HG02763 (cell line): Measurements from ENCODE around the gene RAB33A.

ENCODE experiments used
- ATAC-seq: cut with Tn5 transposase; IDR thresholded peaks from one replicate; pipeline ENCODE4 v1.9.1; 2021; ENCODE audit warnings: mild to moderate bottlenecking, moderate library complexity; ENCODE audit not compliant: unreplicated experiment

Gene RAB33A

GRCh38 chrX:130172127-130172845 is 524 bp downstream of the RAB33A start:
- no peak for ATAC-seq

DNA sequence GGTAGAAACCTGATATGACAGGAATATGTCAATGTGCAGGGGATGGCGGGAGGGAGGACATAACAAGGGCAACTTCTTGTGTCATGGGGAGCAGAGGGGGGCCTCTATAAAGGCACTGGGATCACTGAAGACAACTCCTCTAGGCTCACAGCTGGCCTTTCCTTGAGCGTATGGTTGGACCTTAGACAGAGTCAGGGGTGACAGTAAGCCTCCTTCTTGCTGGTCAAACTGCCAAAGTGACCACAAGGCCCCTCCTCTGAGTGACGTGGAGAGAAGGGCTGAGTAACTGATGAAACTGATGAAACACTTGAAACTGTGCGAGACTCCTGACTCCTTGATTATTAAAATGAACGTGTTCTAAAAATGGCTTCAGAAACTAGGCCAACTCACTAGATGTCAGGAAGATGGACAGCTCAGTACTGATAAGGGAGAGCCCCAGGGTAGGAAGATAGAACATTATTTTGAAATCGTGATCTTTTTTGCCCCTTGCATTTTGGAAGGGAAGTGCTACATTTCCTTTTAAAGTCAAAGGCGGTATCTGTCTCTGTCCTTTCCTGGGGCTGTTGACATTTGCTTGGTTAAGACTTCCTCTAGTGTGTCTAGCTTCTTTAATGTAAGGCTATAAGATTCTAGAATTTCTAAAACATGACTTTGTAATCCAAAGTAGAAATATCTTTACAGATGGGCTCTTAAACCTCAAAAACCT is 1.6 kb downstream of the RAB33A start:
- peak; percentile 30 for ATAC-seq

DNA sequence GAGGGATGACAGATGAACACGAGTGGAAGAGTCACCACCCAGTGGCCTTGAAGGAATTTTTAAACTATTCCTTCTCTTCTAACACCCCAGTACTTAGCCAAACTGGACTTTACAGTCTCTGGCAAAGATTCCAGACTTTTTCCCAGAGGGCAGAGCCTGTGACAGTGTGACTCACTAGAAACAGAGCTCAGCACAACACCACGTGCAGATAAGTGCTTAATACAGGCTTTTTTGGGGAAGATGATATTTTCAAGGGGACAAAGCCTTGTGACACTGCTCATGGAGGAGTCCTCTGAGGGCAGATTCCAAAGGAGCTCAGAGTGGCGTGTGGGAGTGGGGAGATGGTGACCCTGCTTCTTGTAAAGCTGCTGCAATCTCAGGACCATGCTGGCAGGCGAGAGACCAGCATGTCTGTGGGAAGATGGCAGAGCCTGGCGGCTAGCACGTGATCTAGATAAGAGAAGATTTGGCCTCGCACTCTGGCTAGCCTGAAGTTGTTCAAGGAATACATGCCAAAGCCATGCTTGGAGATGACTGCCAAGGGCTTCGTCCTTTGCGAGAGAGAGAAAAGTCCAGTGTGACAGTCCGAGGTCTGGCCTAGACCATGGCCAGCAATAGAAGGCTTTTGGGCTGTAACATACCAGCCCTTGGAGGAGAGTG is 2.4 kb downstream of the RAB33A start:
- no peak for ATAC-seq

GRCh38 chrX:130174937-130175336 is 3.2 kb downstream of the RAB33A start:
- no peak for ATAC-seq

DNA sequence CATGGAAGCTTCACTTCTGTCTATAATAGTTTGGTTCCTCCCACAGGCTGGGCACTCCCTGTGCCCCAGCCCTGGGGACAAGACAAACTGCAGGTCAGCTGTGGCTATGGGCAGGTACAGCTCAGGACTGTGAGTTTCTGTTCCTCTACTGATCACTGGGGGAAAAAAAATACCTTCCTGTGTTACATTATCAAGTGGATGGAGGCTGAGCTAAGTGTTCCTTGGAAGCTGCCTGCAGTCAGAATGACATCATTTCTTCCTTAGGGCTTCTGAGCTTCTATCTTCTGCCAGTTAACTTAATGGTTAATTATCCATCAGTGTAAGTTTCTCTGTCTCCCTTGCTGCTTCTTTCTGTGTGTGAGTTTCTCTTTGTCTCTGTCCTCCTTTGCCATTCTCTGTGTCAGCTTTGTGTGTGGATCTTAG is 4.6 kb downstream of the RAB33A start:
- peak; percentile 72 for ATAC-seq

- no peak for ATAC-seq
Measured at GRCh38 chrX:130176942-130177341, 5.2 kb downstream of the RAB33A start.

GRCh38 chrX:130179170-130179569 is 7.4 kb downstream of the RAB33A start:
- no peak for ATAC-seq

- no peak for ATAC-seq
Measured at GRCh38 chrX:130179579-130180215, 7.9 kb downstream of the RAB33A start.

DNA sequence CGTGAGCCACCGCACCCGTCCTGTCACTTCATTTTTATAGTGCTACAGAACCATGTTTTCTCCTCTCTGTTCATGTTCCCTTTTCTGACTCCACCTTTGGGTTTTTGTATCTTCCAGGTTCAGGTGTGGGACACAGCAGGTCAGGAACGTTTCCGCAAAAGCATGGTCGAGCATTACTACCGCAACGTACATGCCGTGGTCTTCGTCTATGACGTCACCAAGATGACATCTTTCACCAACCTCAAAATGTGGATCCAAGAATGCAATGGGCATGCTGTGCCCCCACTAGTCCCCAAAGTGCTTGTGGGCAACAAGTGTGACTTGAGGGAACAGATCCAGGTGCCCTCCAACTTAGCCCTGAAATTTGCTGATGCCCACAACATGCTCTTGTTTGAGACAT is 12.4 kb downstream of the RAB33A start:
- ATAC-seq, result no peak

GRCh38 chrX:130184857-130185256 is 13.1 kb downstream of the RAB33A start:
- no peak for ATAC-seq

GRCh38 chrX:130186651-130187050 is 14.9 kb downstream of the RAB33A start:
- no peak for ATAC-seq

- ATAC-seq, result no peak
Measured at GRCh38 chrX:130190801-130191200, 19.0 kb downstream of the RAB33A start.

- ATAC-seq, result no peak
Measured at GRCh38 chrX:130196466-130196865, 24.7 kb downstream of the RAB33A start.

- no peak for ATAC-seq
Measured at GRCh38 chrX:130197464-130197863, 25.7 kb downstream of the RAB33A start.

DNA sequence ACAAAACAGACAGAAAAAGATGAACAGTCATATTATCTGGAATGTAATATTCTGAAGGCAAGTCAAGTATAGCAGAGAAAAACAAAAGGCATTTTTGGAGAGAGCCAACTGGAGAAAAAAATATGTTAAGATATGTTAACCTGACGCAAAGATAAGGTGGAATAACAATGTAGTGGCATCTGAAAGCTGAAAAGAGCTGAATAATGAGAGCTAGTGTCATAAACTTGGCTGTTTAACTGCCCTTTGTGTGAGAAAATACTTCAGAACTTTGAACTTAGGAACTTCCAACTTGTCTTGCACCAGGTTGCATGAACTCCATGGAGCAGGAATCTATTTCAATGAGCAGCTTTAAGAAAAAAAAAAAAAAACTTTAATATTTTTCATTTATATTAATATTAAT is 32.9 kb downstream of the RAB33A start:
- ATAC-seq, result no peak

DNA sequence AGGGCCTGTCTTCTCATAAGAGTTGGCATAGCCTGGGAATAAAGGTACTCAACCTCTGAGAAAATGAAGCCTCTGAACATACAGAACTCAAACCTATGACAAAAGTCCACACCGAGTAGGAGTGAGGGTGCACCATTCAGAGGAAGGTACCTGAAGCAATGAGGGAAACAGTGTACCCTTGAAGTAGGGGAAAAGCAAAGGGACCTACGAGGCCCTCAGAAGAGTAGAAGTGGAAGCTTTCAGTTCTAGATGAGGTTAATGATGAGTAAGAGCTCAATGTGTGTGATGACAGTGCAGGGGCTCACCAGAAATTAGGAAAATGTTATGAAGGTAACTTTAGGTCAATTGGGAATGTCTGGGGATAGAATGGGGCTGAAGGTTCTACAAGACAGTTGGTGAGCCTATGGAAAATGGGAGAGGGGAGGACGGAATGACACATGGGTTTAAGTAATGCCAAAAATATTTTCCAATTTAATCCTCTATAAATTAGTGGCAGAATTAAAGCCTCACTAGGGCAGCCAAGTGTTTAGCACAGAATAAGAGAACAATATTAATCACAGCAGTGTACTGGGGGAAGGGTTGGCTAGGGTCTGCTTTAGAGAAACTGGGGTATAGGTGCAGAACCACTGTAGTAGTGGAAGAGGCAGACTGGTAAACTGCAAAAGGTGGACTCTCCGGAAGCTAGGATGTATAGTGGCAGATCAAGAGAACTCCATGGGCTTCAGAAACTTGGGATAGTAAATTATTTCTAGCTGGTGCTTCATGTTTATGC is 39.8 kb downstream of the RAB33A start:
- no peak for ATAC-seq

- ATAC-seq, result no peak
Measured at GRCh38 chrX:130212371-130212770, 40.6 kb downstream of the RAB33A start.

DNA sequence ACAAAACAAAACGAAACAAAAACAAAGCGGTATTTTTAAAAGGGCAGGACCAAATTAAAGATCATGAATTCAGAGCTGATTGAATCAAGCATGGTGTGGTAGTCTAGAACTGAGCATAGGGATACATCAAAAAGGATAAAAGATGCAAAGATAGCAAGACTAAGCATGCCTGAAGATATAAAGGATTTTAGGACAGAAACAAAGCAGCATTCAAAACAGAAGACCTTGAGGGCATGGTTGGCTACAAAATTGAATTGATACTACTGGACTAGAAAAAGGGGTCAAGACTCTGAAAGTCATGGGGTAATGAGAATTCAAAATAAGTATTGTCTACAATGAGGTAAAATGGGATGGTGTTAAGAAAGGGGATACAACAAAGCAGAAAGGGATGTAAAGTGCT is 41.6 kb downstream of the RAB33A start:
- no peak for ATAC-seq

DNA sequence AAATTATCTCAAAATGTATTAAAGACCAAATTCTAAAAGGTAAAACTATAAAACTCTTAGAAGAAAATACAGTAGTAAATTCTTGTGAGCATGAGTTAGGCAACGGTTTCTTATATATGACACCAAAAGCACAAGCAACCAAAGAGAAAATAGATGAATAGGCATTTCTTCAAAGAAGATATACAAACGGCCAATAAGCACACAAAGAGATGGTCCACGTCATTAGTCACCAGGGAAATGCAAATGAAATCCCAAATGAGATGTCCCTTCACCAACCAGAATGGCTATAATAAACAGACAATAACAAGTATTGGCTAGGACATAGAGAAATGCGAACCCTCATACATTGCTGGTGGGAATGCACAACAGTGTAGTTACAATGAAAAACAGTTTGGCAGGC is 44.6 kb downstream of the RAB33A start:
- no peak for ATAC-seq

DNA sequence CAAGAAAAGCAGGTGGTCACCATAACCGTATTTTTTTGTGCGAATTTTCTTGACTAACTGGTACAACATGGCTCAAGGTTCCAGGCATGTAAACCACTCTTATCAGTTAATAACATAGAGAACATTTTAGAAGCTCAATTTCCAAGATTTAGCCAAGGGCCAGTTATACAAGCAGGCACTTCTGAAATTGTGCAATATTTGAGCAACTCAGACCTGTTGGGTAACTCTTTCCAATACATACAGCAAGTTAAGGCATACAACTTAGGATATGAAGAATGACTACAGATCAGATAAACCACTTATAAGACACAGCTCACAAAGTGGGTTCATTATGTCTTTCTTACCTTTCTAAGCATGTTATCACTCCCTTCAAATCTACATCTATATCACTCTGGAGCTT is 53.0 kb downstream of the RAB33A start:
- no peak for ATAC-seq

GRCh38 chrX:130228871-130229270 is 57.1 kb downstream of the RAB33A start:
- ATAC-seq, result no peak
